Tongue (tissue), 1 donor: ENCODE results near the gene KRT83. TPM values are rescaled to one million over a fixed set of nuclear protein-coding genes. Genes with fewer than 3 reads are reported as not detected.

Source experiments
- total RNA-seq: library from RNA; depleted of rRNA; stranded (reverse); fragments of >200 nt; gene quantifications from one replicate; pipeline ENCODE4 v1.2.3, GENCODE V29; 2014

The KRT83 gene
- total RNA-seq, 1 donor from 2014 or later, result not detected

Other genes starting within 250 kb of the KRT83 start
- gene SMIM41, start 241.7 kb downstream of the KRT83 start, total RNA-seq, result 0.82 TPM
- gene KRT80, start 129.4 kb downstream of the KRT83 start, total RNA-seq, result 10.3 TPM
- gene KRT7, start 88.2 kb downstream of the KRT83 start, total RNA-seq, result 27.1 TPM
- not detected for gene KRT86, start 46.8 kb downstream of the KRT83 start, total RNA-seq
- 0.41 TPM for gene KRT81, start 29.9 kb downstream of the KRT83 start, total RNA-seq
- gene KRT85, start 46.1 kb upstream of the KRT83 start, total RNA-seq, result not detected
- not detected for gene KRT84, start 64.3 kb upstream of the KRT83 start, total RNA-seq
- gene KRT82, start 84.9 kb upstream of the KRT83 start, total RNA-seq, result not detected
- 0.21 TPM for gene KRT75, start 113.0 kb upstream of the KRT83 start, total RNA-seq
- 17.0 TPM for gene KRT6B, start 130.7 kb upstream of the KRT83 start, total RNA-seq
- gene KRT6C, start 152.4 kb upstream of the KRT83 start, total RNA-seq, result 19.3 TPM
- gene KRT6A, start 171.9 kb upstream of the KRT83 start, total RNA-seq, result 299 TPM
- gene KRT5, start 199.0 kb upstream of the KRT83 start, total RNA-seq, result 1,219 TPM
- not detected for gene KRT71, start 231.7 kb upstream of the KRT83 start, total RNA-seq